Stromal cell of bone marrow (primary cell): ENCODE results near the gene NUTM2F.
"Not testable (repeated sequence)": the region's sequence is repeated elsewhere in the genome, so short reads cannot be mapped to it uniquely, and the experiment has no call there.

Source experiments
- DNase-seq: peaks from one replicate; pipeline ENCODE4 v3.0.0-alpha.2; 2012; ENCODE audit warnings: low read depth

Gene NUTM2F

DNA sequence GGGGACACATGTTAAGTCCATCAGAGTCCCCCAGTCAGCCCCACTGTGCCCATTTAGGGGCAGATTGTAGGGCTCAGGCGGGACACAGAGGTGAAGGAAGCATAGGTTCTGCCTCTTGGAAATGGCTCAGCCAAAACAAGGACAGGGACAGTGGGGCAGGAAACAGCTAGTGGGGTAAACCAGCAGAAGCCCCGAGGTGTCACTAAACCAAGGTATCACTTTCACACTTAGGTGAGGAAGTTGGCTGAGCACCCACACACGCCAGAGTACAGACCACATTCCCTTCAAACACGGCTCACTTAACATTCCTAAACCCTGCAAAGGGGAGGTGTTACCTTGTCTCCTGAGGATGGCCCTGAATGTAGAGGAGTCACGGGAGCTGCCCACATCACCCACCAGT, 12.2 kb downstream of the NUTM2F start:
- DNase-seq = not testable (repeated sequence)

DNA sequence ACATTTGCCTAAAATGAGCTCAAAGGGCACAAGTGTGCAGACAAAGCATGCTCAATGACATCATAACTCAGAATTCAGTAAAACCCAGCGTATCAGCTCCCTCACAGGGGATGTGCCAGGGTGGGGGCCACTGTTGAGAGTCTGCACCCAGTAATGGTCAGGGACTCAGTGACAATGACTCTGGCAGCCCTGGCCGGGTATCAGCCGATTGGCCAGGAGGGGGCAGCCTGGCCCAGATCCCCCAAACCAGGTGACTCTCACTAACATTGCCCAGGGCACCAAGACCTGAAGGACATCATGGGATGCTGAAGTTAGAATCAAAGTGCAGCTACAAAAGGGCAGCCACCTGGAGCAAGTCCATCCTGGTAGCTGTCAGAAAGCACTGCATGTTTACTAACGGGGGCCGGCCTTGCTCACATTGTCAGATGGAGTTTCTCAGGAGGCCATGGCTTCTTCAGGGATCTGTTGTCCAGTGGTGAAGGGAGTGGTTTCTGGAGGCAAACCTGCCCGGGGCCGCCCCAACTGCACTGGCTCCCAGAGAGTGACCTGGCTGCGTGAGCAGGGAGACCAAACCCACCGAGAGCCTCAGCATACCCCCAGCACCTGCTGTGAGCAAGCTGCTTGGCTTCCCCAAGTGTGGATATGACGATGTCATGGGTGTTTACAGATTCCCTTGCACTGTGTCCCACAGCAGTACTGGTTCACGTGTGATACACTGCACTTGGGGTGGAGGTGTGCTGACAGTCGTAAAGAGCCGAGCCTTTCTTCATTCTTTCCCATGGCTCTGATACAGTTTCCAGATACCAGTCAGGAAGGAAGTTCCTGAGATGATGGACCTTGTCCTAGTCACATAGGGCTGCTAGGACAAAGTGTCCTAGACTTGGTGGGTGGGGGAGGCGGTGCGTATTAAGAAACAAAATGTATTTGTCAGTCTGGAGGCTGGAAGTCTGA, 13.1 kb downstream of the NUTM2F start:
- DNase-seq = not testable (repeated sequence)

DNA sequence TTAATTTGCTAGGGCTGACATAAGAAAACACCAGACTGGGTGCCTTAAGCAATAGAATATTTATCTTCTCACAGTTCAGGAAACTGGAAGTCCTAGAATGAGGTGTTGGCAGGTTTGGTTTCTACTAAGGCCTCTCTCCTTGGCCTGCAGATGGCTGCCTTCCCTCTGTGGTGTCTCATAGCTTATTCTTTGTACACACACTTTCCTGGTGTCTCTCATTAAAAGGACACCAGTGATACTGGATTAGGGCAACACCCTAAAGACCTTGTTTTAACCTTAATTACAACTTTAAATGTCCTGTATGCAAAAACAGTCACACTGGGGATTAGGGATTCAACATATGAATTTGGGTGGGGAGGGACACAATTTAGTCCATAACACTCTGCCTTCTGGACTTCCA, 25.1 kb downstream of the NUTM2F start:
- DNase-seq = no peak

DNA sequence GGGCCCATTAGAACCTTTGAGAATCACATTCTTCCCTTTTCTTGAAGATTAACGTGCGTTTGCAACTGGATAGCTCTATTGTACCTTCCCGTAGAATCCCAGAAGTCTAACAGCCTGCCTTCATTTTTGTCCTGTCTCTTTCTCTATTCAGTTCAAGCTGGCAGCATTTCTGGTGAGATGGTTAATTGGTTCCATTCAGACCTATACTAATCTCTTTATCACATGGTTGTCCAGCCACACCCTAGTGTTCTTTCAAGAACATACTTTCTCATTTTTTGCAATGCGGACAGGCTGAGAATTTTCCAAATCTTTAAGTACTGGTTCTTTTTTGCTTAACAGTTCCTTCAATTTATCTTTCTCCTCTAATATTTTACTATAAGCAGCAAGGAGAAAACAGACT, 26.0 kb downstream of the NUTM2F start:
- no peak for DNase-seq

DNA sequence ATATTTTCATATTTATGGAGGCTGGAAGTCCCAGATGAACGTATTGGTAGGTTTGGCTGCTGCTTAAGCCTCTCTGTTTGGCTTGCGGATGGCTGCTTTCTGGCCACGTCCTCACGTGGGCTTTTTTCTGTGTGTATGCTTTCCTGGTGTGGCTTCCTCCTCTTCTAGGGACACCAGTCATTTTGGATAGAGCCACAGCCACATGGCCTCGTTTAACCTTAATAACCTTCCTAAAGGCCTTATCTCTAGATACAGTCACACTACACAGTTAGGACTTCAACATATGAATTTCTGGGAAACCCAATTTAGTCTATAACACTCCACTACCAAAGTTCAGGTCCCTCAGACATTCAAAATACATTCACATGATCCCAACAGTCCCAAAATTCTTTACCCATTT, 26.9 kb downstream of the NUTM2F start:
- no peak for DNase-seq

DNA sequence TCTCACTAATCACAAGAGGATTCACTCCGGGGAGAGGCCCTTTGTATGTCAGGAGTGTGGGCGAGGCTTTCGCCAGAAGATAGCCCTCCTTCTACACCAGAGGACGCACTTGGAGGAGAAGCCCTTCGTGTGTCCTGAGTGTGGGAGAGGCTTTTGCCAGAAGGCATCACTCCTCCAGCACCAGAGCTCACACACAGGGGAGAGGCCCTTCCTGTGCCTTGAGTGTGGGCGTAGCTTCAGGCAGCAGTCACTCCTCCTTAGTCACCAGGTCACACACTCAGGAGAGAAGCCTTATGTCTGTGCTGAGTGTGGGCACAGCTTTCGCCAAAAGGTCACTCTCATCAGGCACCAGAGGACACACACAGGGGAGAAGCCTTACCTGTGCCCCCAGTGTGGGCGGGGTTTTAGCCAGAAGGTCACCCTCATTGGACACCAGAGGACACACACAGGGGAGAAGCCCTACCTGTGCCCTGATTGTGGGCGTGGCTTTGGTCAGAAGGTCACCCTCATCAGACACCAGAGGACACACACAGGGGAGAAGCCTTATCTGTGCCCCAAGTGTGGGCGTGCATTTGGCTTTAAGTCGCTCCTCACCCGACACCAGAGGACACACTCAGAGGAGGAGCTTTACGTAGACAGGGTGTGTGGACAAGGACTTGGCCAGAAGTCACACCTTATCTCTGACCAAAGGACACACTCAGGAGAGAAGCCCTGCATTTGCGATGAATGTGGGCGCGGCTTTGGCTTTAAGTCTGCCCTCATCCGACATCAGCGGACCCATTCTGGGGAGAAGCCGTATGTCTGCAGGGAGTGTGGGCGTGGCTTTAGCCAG, 27.8 kb downstream of the NUTM2F start:
- no peak for DNase-seq

DNA sequence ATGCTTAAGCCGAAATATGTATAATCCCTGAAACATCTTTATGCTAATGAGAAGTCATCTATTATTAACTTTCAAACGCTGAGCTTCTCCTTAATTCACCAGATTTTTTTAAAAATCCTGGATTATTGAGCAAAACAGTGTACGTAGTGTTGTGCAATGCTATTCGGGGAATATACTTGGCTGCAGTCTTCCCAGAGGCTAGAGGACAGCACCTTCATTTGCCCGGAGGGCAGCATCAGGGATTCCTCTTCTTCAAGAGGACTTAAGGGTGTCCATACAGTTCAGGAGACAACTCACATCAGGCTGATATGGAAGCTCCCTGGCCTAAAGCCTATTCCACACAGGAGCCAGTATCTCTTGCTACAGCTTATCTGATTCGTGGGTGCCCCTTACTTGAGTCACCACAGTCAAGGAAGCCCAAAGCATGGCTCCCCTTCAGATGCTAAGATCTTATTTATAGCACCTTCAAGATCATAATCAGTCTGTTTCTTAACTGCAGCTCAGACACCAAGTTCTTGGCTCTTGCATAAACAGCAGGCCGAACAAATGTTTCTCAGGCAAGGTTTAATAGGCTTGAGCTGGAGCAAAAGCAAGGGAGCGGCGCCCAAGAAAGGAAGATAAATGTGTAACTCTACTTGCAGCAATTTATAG, 29.4 kb downstream of the NUTM2F start:
- DNase-seq = no peak

DNA sequence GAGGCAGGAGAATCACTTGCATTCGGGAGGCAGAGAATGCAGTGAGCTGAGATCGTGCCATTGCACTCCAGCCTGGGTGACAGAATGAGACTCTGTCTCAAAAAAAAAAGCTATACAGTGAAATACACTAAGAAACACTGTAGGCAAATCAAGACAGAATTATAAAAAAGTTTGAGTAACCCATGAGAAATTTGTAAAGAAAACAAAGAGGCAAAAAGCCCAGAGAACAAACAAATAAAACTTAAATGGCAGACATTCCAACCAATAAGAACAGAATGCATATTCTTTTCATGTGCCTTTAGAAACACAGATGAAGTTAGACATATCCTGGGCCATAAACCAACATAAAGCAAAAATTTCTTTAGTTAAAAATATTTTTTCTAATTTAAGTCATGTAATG, 38.8 kb downstream of the NUTM2F start:
- peak; percentile 12 for DNase-seq

DNA sequence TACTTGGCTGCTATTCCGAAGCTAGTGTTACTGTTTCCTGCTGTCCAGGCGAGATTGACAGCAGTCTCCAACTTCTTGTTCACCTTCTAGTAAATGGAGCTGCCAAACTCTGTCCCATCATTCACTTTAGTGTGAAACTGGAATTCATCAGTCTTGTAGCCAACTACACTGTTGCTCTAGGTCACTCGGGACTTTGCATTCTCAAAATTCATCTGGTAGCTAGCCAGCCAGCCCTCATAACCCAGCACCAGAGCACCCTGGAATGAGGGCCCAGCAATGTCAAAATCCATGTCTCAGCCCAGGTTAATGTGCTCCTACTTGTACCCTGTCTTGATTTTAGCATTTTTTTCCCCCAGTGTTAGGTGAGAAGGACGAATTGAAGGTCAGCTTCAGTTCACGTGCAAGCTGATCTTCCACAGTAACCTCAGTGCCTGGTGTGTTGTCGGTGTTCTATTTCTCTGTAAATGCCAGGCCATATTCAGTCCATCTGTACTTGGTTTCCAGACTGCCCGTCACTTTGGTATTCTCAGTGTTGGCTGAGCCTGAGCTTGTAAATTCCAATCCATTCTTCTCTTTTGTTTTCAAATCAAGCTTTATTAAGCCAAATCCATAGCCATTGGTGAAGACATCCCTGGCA, 40.4 kb downstream of the NUTM2F start:
- no peak for DNase-seq

DNA sequence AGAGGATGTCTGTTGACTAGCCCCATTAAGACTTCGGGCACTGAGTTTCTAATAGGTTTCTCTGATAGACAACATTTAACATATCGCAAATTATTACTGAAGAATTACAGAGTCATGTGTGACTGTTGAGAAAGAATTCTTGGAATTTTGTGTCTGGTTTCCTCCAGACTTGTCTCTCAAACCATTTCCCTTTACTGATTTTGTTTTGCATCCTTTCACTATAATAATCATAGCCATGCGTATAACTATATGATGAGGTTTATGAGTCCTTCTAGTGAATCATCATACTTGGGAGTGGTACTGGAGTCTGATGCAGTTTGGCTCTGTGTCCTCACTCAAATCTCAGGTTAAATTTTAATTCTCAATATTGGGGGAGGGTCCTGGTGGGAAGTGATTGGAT, 42.3 kb downstream of the NUTM2F start:
- DNase-seq = no peak

DNA sequence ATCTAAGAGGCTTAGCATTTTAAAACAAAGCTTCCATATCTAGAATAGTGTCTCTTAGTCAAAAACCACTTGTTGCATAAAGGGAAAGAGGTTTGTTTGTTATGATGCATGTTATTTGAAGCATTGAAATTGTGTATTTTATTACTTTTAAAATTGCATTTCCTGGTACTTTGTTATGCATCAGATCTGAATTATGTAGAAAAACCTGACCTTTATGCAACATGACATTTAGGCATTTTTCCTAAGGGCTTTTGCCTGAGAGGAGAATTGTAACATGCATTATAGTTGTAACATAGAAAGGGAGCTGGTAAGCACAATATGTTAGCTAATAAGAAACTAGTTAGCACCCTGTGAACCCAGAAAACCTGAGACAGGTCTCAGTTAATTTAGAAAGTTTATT, 47.3 kb downstream of the NUTM2F start:
- DNase-seq = no peak

DNA sequence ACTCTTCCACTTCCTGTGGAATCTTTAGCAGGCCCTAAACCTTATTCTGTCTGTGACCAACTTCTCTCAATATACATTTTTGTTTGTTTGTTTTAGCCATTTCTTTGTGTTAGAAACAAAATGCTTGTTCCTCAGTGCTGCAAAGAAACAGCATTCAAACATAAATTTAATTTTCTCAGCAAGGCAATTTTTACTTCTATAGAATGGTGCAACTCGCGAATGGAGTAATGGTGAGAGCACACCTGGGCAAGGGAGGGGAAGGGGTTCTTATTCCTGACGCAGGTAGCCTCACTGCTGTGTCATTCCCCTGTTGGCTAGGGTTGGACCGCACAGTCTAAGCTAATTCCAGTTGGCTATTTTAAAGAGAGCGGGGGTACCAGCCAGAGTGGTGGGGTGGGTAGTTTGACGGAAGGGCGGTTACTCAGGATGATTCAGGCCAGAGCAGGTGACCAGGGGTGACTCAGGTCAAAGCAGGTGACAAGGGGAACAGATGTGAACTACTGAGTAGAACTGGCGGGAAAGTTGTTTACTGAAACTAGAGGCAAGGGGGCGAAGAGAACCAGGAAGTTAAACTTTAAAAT, 47.9 kb downstream of the NUTM2F start:
- no peak for DNase-seq

DNA sequence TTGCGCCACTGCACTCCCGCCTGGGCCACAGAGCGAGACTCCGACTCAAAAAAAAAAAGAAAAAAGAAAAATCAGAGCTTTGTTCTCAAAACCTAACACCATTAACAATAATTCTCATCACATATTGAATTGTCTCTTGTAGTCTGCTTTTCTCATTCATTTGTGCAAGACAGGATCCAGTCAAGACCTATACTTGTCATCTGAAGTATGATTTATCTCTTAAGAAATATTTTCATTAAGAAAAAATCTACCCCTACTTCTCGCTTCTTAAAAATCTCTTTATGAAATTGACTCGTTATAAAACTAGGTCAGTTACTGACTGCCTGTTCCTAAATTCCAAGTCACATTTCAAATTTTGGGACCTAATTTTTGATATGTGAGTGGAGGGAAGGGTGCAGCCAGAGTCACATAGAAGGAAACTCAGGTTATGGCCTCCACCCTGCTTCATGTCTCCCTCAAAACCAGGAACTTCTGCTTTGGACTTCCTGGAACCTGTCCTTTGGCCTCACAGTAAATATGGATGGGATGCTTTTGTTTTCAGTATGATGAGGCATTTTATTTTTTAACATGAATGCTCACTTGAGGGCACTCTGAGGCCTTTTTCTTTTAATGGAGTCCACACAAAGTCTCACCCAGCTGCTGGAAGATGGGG, 50.4 kb downstream of the NUTM2F start:
- DNase-seq = no peak

DNA sequence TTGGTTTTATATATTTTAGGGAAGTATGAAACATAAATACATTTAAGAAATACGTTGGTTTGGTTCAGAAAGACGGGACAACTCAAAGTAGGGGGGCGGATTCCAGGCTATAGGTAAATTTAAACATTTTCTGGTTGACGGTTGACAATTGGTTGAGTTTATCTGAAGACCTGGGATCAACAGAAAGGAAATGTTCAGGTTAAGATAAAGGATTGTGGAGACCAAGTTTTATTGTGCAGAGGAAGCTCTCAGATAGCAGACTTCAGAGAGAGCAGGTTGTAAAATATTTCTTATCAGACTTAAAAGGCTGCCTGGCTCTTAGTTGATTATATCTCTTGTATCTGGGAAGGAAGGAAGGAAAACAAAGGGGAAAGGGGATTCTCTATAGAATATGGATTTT, 51.4 kb downstream of the NUTM2F start:
- DNase-seq = not testable (repeated sequence)

DNA sequence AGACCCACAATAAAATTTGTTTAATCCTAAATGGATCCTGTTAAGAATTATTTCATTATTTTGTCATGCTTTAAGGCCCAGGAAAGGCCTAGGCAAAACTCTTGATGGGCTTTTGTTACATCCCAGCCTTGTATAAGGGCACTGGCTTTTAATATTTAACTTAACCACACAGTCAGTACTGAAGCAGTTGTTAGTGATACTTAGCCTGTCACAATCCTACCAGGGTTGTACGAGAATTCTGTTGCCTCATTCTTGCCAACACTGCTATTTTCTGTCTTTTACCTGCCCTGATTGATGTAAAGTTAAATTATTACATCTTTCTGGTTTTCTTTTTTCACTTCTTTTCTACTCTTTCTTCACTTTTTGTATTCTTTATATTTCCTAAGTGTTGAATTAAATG, 58.4 kb downstream of the NUTM2F start:
- no peak for DNase-seq

DNA sequence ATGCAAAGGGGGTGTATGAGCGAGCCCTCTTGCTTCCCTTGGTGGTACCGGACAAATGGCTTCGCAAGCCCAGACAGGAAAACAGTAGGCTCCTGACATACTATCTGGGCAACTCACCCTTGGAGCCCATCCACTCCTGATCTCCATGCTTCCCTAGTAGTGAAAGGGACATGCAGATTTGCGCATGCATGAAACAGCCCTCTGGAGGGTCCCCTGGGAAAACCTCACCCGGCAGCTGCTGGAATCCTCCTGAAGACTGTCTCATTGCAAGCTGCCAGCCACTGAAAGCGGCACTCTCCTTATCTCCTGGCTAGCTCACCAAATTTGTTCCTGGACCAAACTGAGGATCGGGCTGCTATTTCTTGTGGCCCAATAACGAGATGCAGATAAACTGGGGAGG, 59.2 kb downstream of the NUTM2F start:
- no peak for DNase-seq
